ENCODE data around the gene LMAN1.
A peak's percentile ranks its signal among the peaks of the same experiment; 100 is the strongest.

The LMAN1 gene

GRCh38 chr18:59358712-59359575, at the start of gene LMAN1:
Gene LMAN1 (minus strand): TSS chr18:59359265. CDS start chr18:59359244, 21 bp downstream.
- DNase-seq, result peak; percentile 82

GRCh38 chr18:59402432-59403090, 43.5 kb upstream of the LMAN1 start:
- peak; percentile 50 for DNase-seq

GRCh38 chr18:59400407-59400806, 41.3 kb upstream of the LMAN1 start:
- DNase-seq, result no peak

GRCh38 chr18:59395226-59396175, 36.4 kb upstream of the LMAN1 start:
- no peak for DNase-seq

GRCh38 chr18:59393381-59393780, 34.3 kb upstream of the LMAN1 start:
- no peak for DNase-seq

GRCh38 chr18:59388817-59389216, 29.8 kb upstream of the LMAN1 start:
- DNase-seq, result no peak

GRCh38 chr18:59387687-59388565, 28.9 kb upstream of the LMAN1 start:
- no peak for DNase-seq

- no peak for DNase-seq
Observed at GRCh38 chr18:59386909-59387686, 28.0 kb upstream of the LMAN1 start.

GRCh38 chr18:59385191-59385590, 26.1 kb upstream of the LMAN1 start:
- DNase-seq, result no peak

- no peak for DNase-seq
Observed at GRCh38 chr18:59383851-59384250, 24.8 kb upstream of the LMAN1 start.

- DNase-seq, result no peak
Observed at GRCh38 chr18:59382383-59382782, 23.3 kb upstream of the LMAN1 start.

- no peak for DNase-seq
Observed at GRCh38 chr18:59381949-59382348, 22.9 kb upstream of the LMAN1 start.

- DNase-seq, result no peak
Observed at GRCh38 chr18:59380706-59381105, 21.6 kb upstream of the LMAN1 start.

- DNase-seq, result no peak
Observed at GRCh38 chr18:59379772-59380522, 20.9 kb upstream of the LMAN1 start.

- no peak for DNase-seq
Observed at GRCh38 chr18:59377613-59378337, 18.7 kb upstream of the LMAN1 start.

- DNase-seq, result no peak
Observed at GRCh38 chr18:59376351-59376935, 17.4 kb upstream of the LMAN1 start.

GRCh38 chr18:59374128-59374527, 15.1 kb upstream of the LMAN1 start:
- no peak for DNase-seq

- DNase-seq, result no peak
Observed at GRCh38 chr18:59372975-59373374, 13.9 kb upstream of the LMAN1 start.

GRCh38 chr18:59360381-59360780, 1.3 kb upstream of the LMAN1 start:
- no peak for DNase-seq

All from activated CD4-positive, alpha-beta T cell treated with anti-CD3 and anti-CD28 coated beads for 1 hour (primary cell).